ENCODE results near the gene MGAT2.

DNA sequence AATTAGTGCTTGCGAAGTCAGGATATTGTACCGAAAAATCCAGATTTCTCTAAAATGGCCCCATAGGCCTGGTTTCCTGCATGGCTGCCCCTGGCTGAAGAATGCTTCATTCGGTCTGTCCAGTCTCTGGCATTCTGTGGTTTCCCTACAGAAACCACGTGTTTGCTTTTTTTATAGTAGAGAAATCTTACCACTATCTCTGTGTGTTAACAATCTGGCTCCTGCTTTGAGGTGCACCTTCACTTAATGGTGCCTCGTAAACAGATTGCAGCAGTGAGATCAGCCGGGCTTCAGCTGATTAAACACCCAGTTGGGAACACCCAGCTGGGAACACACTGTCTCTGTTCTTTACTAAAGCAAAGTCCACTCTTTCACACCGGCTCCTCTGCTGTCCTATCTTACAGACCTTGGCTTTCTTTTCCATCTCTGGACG lies 21.1 kb downstream of the MGAT2 start:
- TF ChIP-seq CTCF (conservative IDR thresholded peaks at IDR 0.05 in 1 of 2, IDR thresholded peaks at IDR 0.05 in 1 of 2; ENCODE audit: low read depth in 1 of 2, low read length in 2 of 2) (no peak), EZH2 (IDR thresholded peaks at IDR 0.05; ENCODE audit: low read length, missing control alignments) (no peak)

All from fibroblast of lung (primary cell).